RWPE1 (cell line): ENCODE data around the gene ADAMTSL2.

Source experiments
- CTCF ChIA-PET: fragments of 350-600 bp; sonication (Branson Sonifier 250); formaldehyde crosslinking; extraction: SDS; loops from one replicate; lab custom pipeline; 2021; lab: Yijun Ruan, JAX
- POLR2A ChIA-PET: fragments of 400-600 bp; formaldehyde crosslinking; extraction: SDS; loops from one replicate; lab custom pipeline; 2020; ENCODE audit warnings: antibody characterized with exemption; ENCODE audit not compliant: low non-redundant PET; lab: Yijun Ruan, JAX
- DNase-seq: peaks from one replicate; pipeline ENCODE4 v3.0.0; 2012; ENCODE audit warnings: low spot score
- H3K27ac ChIP-seq: fragments of 450-650 bp; 2 replicates; pipeline ENCODE4 v1.5.1; 2017
- CTCF ChIP-seq: fragments of 450-650 bp; conservative IDR thresholded peaks from 2 replicates; pipeline ENCODE4 v1.5.1; 2017; ENCODE audit warnings: low read depth, mild to moderate bottlenecking

The ADAMTSL2 gene

DNA sequence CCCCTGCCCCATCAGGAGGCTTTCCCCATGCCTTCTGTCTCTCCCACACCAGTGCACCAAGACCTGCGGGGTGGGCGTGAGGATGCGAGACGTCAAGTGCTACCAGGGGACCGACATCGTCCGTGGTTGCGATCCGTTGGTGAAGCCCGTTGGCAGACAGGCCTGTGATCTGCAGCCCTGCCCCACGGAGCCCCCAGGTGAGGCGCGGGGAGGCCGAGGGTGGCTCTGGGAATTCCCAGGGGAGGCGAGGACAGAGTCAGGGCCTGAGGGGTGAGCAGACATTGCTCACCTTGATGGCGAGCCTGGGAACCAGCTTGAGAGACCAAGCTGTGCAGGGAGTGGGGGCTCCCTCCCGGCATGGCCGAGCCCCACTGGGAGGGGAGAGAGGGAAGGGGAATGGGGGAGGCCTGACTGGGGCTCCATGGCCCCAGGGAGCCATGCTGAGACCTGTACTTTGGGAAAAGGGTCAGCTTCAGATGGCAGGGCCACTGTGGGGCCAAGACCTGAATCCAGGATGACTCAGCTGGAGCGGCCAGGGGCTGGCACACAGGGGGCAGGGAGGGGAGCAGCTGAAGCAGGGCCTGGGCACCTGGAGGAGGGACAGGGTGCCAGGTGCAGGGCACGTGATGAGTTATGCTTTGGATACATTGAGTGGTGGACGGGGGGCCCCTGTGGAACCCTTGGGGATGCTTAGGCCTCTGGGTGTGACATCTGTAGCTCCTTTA lies 39.4 kb downstream of the ADAMTSL2 start:
- no peak for DNase-seq
- ChIA-PET CTCF (no interaction called here), POLR2A (no interaction called here)
- H3K27ac ChIP-seq, result no peak overlapping the region
- no peak for TF ChIP-seq CTCF

GRCh38 chr9:133574771-133575170 lies 40.3 kb downstream of the ADAMTSL2 start:
- no peak for TF ChIP-seq CTCF
- no peak overlapping the region for H3K27ac ChIP-seq
- ChIA-PET POLR2A (no interaction called here), CTCF (no interaction called here)
- DNase-seq, result no peak

GRCh38 chr9:133575186-133576030 lies 40.9 kb downstream of the ADAMTSL2 start:
- no peak overlapping the region for H3K27ac ChIP-seq
- no peak for TF ChIP-seq CTCF
- POLR2A ChIA-PET, result no interaction called here
- DNase-seq, result no peak
- CTCF ChIA-PET, result no interaction called here

DNA sequence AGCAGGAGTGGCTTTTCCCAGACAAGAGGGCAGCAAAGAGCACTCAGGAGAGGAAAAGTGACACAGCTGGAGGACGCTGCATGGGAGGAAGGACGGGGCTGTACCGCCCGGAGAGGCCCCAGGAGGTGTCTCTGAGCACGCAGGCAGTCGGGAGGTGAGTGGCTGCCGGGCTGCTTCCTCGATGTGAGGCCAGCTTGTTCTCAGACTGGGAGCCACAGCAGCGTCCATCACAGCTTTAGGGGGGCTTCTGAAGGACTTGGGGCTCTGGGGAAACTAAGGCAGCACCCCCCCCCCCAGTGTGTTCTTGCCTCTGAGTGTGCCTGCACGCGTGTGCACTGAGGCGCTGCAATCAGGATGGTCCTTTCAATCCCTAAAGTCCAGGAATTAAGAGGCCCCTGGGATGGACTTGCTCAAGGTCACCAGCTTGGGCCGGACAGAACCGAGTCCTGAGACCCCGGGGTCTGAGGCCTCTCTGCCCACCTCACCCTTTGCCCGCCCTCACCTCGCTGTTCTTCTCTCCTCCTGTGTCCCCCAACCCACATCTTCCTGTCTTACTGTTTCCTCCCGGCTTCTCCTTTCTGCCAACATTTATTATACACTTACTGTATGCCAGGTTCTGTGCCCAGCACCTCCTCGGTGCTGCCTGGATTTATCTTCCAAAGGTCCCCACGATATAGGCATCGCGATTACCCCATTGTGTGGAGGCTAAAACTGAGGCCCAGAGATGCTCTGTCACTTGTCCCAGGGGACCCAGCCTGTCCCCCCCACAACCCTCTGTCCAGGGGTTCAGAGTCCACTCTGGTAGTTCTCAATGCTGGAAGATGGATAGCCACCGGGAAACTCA lies 41.7 kb downstream of the ADAMTSL2 start:
- CTCF ChIA-PET, result no interaction called here
- no peak overlapping the region for H3K27ac ChIP-seq
- no peak for DNase-seq
- POLR2A ChIA-PET, result no interaction called here
- TF ChIP-seq CTCF, result no peak

DNA sequence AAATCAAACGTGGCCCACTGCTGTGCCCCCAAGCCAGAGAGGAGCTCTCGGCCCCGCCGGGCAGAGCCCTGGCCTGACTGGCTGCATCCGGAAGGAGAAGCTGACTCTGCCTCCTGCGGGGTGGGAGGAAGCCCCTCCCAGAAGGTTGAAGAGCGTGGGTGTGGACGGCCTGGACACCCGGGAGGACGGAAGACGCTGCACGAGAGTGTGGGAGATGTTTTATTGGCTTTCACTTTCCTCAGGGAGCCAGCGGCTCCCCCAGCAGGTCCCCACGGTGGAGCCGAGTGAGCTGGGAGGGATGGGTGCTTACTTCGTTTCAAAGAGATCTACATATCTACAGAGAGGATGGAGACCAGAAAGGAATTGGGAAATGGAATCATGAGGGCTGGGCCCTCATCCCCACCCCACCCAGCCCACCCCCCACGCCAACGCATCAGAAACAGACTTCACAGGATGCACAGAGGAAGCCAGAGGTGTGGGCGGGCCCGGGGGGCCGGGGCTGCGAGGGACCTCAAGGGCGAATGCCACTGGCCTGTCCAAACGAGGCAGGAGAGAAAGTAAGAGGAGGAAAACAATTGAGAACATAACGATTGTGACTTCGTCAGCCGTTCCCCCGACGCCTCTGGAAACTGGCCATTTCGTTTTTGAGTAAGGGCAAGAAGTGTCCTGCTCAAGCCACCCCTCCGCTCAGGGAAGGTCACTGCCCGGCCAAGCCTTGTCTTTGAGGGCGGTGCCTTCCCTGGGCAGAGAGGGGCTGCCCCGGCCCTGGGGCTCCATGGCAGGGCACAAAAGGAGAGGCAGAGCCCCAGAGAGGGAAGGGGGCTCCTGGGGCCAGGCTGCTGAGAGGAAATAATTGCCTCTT lies 42.6 kb downstream of the ADAMTSL2 start:
- CTCF ChIA-PET, result no interaction called here
- DNase-seq, result no peak
- no peak overlapping the region for H3K27ac ChIP-seq

More for the DNA sequence above, 42.6 kb downstream of the ADAMTSL2 start:
- TF ChIP-seq CTCF, result no peak
- POLR2A ChIA-PET, result no interaction called here
